Measurements from ENCODE around the gene RTP2. TPM values are rescaled to one million over a fixed set of nuclear protein-coding genes. Genes with fewer than 3 reads are reported as not detected.
A peak's percentile ranks its signal among the peaks of the same experiment; 100 is the strongest.

The RTP2 gene
- total and polyA plus RNA-seq, 2 of the 4 experiments (the other 2 are of a cell fraction): not detected

GRCh38 chr3:187745201-187746058 is 43.1 kb upstream of the RTP2 start, which contains the start of gene BCL6 (continued):
- peak; percentile 99 for TF ChIP-seq BHLHE40 (IDR thresholded peaks at IDR 0.05; ENCODE audit: low read depth, low read length)
- peak; percentile 96 for TF ChIP-seq POLR2A (IDR thresholded peaks at IDR 0.05; ENCODE audit: low read depth, low read length)
- no peak; the same call in none of the 2 replicates for TF ChIP-seq SMC3 (IDR thresholded peaks at IDR 0.05; ENCODE audit: low read depth, low read length)
